HUDEP-2 (cell line): ENCODE results near the gene KRTAP20-3.

Experiments
- DNase-seq, 76 experiments: peaks; one replicate each; lab custom pipeline; 2025; ENCODE audit not compliant: unreplicated experiment in 76 of 76; lab: John Stamatoyannopoulos, UW

KRTAP20-3 gene

DNA sequence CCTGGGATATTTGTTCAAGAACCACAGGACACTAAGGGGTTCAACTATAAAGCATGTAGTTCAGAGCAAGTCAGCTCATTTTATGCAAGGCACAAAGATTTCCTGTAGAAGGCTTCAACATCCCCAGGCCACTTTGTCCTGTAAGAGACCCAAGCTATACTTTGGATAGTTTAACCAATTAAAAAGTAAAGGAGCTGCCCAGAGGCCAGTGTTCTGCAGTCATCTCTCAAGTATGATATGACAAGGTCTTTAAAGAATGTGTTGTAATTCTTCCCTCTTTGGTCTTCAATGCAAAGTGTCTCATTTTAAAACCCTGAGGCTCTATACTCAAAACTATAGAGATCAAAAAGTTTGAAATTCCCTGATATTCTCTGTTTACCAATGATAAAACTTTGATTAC, 34.1 kb downstream of the KRTAP20-3 start:
- no peak for DNase-seq

GRCh38 chr21:30680586-30680985, 37.9 kb downstream of the KRTAP20-3 start:
- DNase-seq = no peak

DNA sequence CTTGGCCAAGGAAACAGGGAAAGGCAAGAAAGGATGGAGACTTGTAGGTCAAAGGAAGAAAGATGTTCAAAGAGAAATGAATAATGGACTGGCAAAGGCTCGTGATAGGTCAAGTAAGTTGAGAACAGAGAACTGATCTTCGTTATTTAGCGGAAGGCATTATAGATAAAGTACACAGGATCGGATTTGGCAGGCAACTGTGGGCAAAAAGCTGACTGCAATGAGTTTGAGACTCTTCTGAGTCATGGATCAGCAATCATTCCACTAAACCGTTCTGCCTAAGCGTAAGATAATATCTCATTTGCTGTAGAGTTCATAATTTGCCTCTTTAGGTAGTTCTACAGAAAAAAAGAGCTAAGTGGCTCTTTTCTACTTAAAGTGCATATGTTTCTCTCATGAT, 41.8 kb downstream of the KRTAP20-3 start:
- no peak for DNase-seq

DNA sequence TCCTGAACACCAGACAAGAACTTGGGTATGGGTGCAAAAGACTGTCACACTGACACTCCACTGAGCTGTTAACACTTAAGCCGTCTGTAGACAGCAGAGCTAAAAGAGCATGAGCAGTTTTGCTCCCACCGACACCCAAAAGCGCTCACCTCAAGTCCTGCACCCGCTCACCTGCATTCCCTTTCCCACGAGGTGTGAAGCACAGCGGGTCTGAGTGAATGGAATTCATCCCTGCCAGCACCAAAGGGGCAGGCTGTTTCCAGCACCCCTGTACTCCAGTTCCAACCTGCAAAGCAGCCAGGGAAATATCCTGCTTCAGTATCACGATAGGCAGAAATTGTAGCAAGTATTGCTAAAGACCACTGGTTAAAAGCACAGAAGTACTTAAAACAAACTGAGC, 47.2 kb downstream of the KRTAP20-3 start:
- DNase-seq = no peak
